Measurements from ENCODE around the gene PAFAH2.

PAFAH2 gene

GRCh38 chr1:26036756-26037281 is 39.0 kb upstream of the PAFAH2 start:
- H3K79me2 ChIP-seq (ENCODE audit: low read length) = no peaks in the 10 kb centered on the region
- H4K20me1 ChIP-seq (ENCODE audit: insufficient read depth, low read length) = no peaks in the 10 kb centered on the region
- H3K4me2 ChIP-seq (ENCODE audit: low read length) = no peak overlapping the region
- no peak overlapping the region for H3K9ac ChIP-seq (ENCODE audit: low read length)
- H3K4me3 ChIP-seq (ENCODE audit: low read length) = no peak overlapping the region
- H3K27me3 ChIP-seq (ENCODE audit: low read depth, low read length) = no peaks in the 10 kb centered on the region
- H3K9me3 ChIP-seq (ENCODE audit: insufficient read depth, low read length) = no peaks in the 10 kb centered on the region
- no peaks in the 10 kb centered on the region for H3K4me1 ChIP-seq (ENCODE audit: low read length)
- H3K27ac ChIP-seq (ENCODE audit: low read length) = no peak overlapping the region
- TF ChIP-seq, protein P1, sequence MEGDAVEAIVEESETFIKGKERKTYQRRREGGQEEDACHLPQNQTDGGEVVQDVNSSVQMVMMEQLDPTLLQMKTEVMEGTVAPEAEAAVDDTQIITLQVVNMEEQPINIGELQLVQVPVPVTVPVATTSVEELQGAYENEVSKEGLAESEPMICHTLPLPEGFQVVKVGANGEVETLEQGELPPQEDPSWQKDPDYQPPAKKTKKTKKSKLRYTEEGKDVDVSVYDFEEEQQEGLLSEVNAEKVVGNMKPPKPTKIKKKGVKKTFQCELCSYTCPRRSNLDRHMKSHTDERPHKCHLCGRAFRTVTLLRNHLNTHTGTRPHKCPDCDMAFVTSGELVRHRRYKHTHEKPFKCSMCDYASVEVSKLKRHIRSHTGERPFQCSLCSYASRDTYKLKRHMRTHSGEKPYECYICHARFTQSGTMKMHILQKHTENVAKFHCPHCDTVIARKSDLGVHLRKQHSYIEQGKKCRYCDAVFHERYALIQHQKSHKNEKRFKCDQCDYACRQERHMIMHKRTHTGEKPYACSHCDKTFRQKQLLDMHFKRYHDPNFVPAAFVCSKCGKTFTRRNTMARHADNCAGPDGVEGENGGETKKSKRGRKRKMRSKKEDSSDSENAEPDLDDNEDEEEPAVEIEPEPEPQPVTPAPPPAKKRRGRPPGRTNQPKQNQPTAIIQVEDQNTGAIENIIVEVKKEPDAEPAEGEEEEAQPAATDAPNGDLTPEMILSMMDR (IDR thresholded peaks at IDR 0.05; ENCODE audit: low read depth, low read length) = no peak
- no peak for TF ChIP-seq EZH2phosphoT487 (IDR thresholded peaks at IDR 0.05; ENCODE audit: low read depth)
- no peak overlapping the region for H2AFZ ChIP-seq (ENCODE audit: low read depth, low read length)
- no peaks in the 10 kb centered on the region for H3K36me3 ChIP-seq (replicated peaks; ENCODE audit: low read depth, low read length)

DNA sequence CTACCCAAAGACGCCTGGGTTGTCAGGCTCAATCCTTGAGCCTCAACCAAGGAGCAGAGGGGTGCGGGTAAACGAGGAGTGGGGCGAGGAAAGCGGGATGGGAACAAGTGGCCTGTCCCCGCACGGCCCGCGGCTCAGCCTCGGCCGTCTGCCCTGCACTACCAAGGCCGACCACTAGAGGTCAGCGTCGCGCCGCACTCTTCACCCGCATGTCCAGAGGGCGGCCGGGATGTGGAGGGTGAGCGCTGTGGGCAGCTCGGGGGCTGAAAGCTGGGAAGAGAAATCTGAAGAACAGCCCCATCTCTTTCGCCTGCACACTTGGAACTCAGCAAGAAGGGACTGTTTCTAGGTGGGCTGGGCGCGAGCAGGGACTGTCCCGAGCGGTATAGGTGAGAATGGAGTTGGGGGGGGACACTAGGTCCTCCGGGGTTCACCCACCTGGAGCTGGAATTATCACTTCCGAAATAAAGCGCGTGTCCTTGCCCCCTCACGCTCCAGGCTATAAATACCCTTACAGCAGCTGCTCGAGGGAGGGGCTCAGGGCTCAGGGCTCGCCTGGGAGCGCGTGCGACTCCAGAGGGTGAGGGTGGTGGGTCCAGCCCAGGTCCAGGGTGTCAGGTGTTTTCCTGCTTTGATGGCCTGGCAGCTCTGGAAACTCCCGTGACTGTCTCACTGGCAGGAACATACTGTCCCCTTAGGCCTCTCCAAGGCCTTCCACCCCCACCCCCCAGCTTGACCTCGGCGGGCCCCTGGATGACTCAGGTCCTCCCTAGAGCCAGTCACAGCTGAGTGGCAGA is 38.3 kb upstream of the PAFAH2 start:
- Histone ChIP-seq H3K27ac (ENCODE audit: low read length) (no peak overlapping the region), H3K9ac (ENCODE audit: low read length) (peak overlapping the region; percentile 77), H3K36me3 (replicated peaks; ENCODE audit: low read depth, low read length) (no peaks in the 10 kb centered on the region), H3K9me3 (ENCODE audit: insufficient read depth, low read length) (no peaks in the 10 kb centered on the region), H3K4me1 (ENCODE audit: low read length) (no peaks in the 10 kb centered on the region), H3K4me3 (ENCODE audit: low read length) (peak overlapping the region; percentile 100), H4K20me1 (ENCODE audit: insufficient read depth, low read length) (no peaks in the 10 kb centered on the region), H2AFZ (ENCODE audit: low read depth, low read length) (peak overlapping the region; percentile 99), H3K27me3 (ENCODE audit: low read depth, low read length) (no peaks in the 10 kb centered on the region), H3K4me2 (ENCODE audit: low read length) (peak overlapping the region; percentile 98), H3K79me2 (ENCODE audit: low read length) (no peaks in the 10 kb centered on the region)
- TF ChIP-seq, protein P1 (IDR thresholded peaks at IDR 0.05; ENCODE audit: low read depth, low read length) = peak; percentile 73
- TF ChIP-seq EZH2phosphoT487 (IDR thresholded peaks at IDR 0.05; ENCODE audit: low read depth) = no peak

DNA sequence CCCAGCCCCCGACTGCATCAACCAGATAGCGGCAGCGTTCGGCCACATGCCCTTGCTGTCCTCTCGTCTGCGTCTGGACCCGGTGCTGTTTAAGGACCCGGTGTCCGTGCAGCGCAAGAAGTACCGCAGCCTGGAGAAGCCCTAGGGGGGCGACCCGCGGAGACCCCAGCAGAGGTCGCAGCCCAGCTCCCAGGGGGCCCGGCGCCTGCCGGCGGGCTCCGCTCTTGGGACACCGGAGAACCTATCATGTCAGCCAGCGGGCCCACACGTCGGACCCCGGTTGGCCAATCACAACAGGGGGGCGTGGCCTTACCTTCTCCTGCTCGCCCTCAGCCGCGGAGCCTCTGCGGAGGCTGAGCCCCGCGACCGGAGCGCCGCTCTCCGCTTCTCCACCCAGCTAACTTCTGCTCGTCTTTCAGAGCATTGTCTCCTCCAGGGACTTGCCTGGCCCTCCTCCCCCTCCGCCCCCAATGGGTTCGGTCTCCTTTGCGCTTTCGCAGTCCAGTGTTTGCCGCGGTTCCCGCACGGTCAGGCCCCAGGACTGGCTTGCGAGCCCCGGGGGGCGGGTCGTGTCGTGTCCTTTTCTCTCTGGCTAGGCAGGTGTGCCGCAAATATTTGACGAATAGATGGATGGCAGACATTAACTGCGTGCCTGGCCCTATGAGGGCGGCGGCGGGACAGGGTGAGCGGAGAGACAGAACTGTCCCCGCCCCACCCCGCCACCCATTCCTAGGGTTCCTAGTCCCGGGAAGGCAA is 37.5 kb upstream of the PAFAH2 start:
- Histone ChIP-seq H3K79me2 (ENCODE audit: low read length) (no peaks in the 10 kb centered on the region), H3K4me2 (ENCODE audit: low read length) (peak overlapping the region; percentile 98), H3K36me3 (replicated peaks; ENCODE audit: low read depth, low read length) (no peaks in the 10 kb centered on the region), H3K27ac (ENCODE audit: low read length) (no peak overlapping the region), H3K4me3 (ENCODE audit: low read length) (peak overlapping the region; percentile 100), H3K9me3 (ENCODE audit: insufficient read depth, low read length) (no peaks in the 10 kb centered on the region), H3K4me1 (ENCODE audit: low read length) (no peaks in the 10 kb centered on the region), H3K9ac (ENCODE audit: low read length) (peak overlapping the region; percentile 77), H2AFZ (ENCODE audit: low read depth, low read length) (peak overlapping the region; percentile 99), H4K20me1 (ENCODE audit: insufficient read depth, low read length) (no peaks in the 10 kb centered on the region), H3K27me3 (ENCODE audit: low read depth, low read length) (no peaks in the 10 kb centered on the region)
- no peak for TF ChIP-seq EZH2phosphoT487 (IDR thresholded peaks at IDR 0.05; ENCODE audit: low read depth)
- TF ChIP-seq, protein P1 (IDR thresholded peaks at IDR 0.05; ENCODE audit: low read depth, low read length) = no peak
